ENCODE measurements around the gene NCK2. TPM values are rescaled to one million over a fixed set of nuclear protein-coding genes. Genes with fewer than 3 reads are reported as not detected.

Gene NCK2
- total and polyA plus RNA-seq, 9 donors, result 43.1 to 89.3 (median 78.8) TPM

DNA sequence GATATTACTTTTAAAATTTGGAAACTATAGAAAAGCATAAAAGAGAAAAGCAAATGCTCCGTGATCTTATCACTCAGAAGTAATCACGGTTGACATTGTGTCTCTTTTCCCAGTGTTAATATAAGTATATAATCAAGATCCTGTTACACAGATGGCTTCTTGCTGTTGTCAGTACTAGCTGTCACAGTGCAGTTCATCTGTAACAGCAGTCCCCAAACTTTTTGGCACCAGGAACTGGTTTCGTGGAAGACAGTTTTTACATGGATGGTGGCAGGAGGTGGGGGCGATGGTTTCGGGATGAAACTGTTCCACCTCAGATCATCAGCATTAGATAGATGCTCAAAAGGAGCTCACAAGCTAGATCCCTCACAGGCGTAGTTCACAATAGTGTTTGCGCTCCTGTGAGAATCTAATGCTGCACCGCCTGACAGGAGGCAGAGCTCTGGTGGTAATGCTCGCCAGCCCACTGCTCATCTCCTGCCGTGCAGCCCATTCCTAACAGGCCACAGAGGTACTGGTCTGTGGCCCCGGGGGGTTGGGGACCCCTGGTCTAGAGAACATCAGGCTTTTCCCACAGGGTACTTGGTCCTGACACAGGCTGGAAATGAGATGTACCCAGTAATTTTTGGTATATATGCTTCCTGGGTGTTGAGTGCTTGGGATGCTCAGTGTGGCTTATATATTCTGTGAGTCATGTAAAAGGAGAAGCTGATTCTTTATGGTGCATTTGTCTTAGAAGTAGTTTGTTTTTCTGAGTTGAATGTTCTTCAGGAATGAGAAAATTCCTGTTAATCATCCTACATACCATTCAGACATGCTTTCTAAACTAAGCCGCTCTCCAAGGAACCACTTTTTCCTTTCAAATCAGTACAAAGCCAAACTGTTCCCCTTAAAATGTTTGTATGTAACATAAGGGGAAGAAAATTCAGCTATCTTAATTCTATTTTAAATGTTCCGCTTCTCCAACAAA is 121.8 kb downstream of the NCK2 start:
- Histone ChIP-seq H3K4me3 (ENCODE audit: low read length) (no peak overlapping the region), H3K27me3 (ENCODE audit: control insufficient read depth, insufficient read depth, low read length) (no peaks in the 10 kb centered on the region), H3K36me3 (ENCODE audit: control insufficient read depth, insufficient read depth, low read length) (peaks cover 9% of the 10 kb centered on the region), H3K9me3 (replicated peaks; ENCODE audit: control insufficient read depth, low read depth, low read length) (no peaks in the 10 kb centered on the region), H3K27ac (ENCODE audit: low read length) (no peak overlapping the region), H3K4me1 (ENCODE audit: control insufficient read depth, insufficient read depth, low read length) (peaks cover 40% of the 10 kb centered on the region)
- no peak for DNase-seq
- 80% methylated on average over 6 of the region's 13 CpGs for WGBS (ENCODE audit: insufficient coverage)

DNA sequence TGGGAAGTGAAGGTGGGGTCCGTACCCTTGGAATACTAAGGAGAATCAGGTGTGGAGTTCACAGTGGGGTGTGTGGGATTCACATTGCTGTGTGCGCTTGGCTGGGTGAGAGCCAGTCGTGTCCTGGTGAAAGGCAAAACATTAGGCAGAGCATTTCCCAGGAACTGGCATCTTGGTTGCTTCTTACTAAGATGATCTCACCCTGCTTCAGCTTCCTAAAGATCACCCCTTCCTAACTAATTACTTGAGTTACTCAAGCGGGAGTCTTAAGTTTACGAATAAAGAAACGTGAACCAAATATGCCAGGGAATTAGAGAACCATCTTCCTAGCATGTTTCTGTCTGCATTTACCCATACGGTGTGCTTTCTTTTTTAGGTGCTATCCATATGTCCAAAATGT is 122.9 kb downstream of the NCK2 start:
- Histone ChIP-seq H3K9me3 (replicated peaks; ENCODE audit: control insufficient read depth, low read depth, low read length) (no peaks in the 10 kb centered on the region), H3K4me3 (ENCODE audit: low read length) (no peak overlapping the region), H3K27me3 (ENCODE audit: control insufficient read depth, insufficient read depth, low read length) (no peaks in the 10 kb centered on the region), H3K4me1 (ENCODE audit: control insufficient read depth, insufficient read depth, low read length) (peaks cover 40% of the 10 kb centered on the region), H3K36me3 (ENCODE audit: control insufficient read depth, insufficient read depth, low read length) (peaks cover 14% of the 10 kb centered on the region), H3K27ac (ENCODE audit: low read length) (no peak overlapping the region)
- 85% methylated on average over 4 of the region's 7 CpGs for WGBS (ENCODE audit: insufficient coverage)
- no peak for DNase-seq

DNA sequence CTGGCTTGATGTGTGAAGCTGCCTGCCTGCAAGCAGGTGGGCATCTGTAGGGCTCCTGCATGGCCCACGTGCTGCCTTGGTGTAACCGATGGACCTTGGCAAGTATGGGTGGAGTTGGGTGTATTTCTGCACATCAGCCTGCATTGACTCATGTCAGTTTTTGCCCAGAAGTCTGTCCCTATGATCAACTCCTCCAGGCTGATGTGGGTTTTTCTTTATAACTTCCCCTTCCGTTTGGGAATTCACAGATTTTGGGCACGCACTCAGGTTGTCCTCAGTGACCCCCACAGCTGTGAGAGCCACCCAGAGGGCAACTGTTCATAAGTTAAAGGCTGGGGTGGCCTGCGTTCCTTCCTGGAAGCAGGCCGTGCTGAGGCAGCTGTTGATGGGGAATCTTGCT is 123.3 kb downstream of the NCK2 start:
- Histone ChIP-seq H3K27ac (ENCODE audit: low read length) (peak overlapping the region; percentile 60), H3K36me3 (ENCODE audit: control insufficient read depth, insufficient read depth, low read length) (peaks cover 14% of the 10 kb centered on the region), H3K9me3 (replicated peaks; ENCODE audit: control insufficient read depth, low read depth, low read length) (no peaks in the 10 kb centered on the region), H3K27me3 (ENCODE audit: control insufficient read depth, insufficient read depth, low read length) (no peaks in the 10 kb centered on the region), H3K4me1 (ENCODE audit: control insufficient read depth, insufficient read depth, low read length) (peaks cover 39% of the 10 kb centered on the region), H3K4me3 (ENCODE audit: low read length) (no peak overlapping the region)
- WGBS (ENCODE audit: insufficient coverage), result 51% methylated on average over 5 of the region's 6 CpGs
- DNase-seq, result peak; percentile 68

- no peak overlapping the region for H3K27ac ChIP-seq (ENCODE audit: low read length)
- H3K36me3 ChIP-seq (ENCODE audit: control insufficient read depth, insufficient read depth, low read length), result peaks cover 14% of the 10 kb centered on the region
Observed at GRCh38 chr2:105869341-105869740, 124.6 kb downstream of the NCK2 start.

DNA sequence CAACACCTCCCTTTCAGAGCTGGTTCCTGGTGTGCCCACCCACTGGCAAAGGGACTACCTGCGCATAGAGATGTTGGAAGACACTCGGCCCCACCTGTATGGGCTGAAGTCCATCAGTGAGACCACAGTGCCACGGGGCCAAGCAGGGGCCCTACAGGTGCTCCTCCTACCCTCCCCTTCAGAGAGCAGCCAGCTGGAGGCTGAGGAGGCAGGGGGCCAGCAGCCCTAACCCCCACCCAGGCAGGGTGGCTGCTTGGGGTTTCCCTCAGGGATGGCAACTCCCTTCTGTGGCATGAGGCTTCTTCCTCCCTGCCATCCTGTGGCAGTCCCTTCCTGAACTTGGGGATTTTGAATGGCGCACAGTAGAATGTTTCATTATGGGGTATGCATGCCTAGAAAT is 125.3 kb downstream of the NCK2 start:
- Histone ChIP-seq H3K27me3 (ENCODE audit: control insufficient read depth, insufficient read depth, low read length) (no peaks in the 10 kb centered on the region), H3K27ac (ENCODE audit: low read length) (no peak overlapping the region), H3K4me1 (ENCODE audit: control insufficient read depth, insufficient read depth, low read length) (peaks cover 44% of the 10 kb centered on the region), H3K9me3 (replicated peaks; ENCODE audit: control insufficient read depth, low read depth, low read length) (no peaks in the 10 kb centered on the region), H3K36me3 (ENCODE audit: control insufficient read depth, insufficient read depth, low read length) (peaks cover 14% of the 10 kb centered on the region), H3K4me3 (ENCODE audit: low read length) (no peak overlapping the region)
- DNase-seq, result no peak
- WGBS (ENCODE audit: insufficient coverage), result 78% methylated on average over 2 of the region's 4 CpGs

More at GRCh38 chr2:105869341-105869740, 124.6 kb downstream of the NCK2 start:
- no peak overlapping the region for H3K4me3 ChIP-seq (ENCODE audit: low read length)
- 88% methylated on average over 10 of the region's 13 CpGs for WGBS (ENCODE audit: insufficient coverage)
- DNase-seq, result no peak
- H3K4me1 ChIP-seq (ENCODE audit: control insufficient read depth, insufficient read depth, low read length), result peaks cover 42% of the 10 kb centered on the region
- H3K27me3 ChIP-seq (ENCODE audit: control insufficient read depth, insufficient read depth, low read length), result no peaks in the 10 kb centered on the region
- H3K9me3 ChIP-seq (replicated peaks; ENCODE audit: control insufficient read depth, low read depth, low read length), result no peaks in the 10 kb centered on the region

DNA sequence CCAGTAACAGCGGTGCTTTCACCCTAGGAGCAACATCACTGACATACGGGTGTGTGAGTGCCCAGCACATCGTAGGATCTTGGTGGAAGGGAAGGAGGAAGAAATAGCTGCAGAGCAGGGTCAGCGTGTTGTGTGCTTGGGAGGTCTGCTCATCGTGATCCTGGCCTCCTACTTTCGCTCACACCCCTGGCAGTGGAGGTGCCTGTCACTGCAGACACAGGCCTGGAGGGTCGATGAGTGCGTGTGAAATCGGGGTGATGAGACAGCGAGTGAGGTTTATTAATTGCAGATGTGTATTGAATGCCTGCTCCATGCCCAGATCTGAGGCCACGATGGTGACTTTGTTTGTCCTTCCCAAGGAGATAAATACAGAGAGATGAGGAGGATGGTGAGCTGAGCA is 126.1 kb downstream of the NCK2 start:
- WGBS (ENCODE audit: insufficient coverage), result 69% methylated on average over 10 of the region's 11 CpGs
- H3K4me1 ChIP-seq (ENCODE audit: control insufficient read depth, insufficient read depth, low read length), result peaks cover 48% of the 10 kb centered on the region

GRCh38 chr2:105872142-105872728 is 127.5 kb downstream of the NCK2 start:
- Histone ChIP-seq H3K27me3 (ENCODE audit: control insufficient read depth, insufficient read depth, low read length) (no peaks in the 10 kb centered on the region), H3K4me3 (ENCODE audit: low read length) (no peak overlapping the region), H3K9me3 (replicated peaks; ENCODE audit: control insufficient read depth, low read depth, low read length) (no peaks in the 10 kb centered on the region), H3K4me1 (ENCODE audit: control insufficient read depth, insufficient read depth, low read length) (peaks cover 40% of the 10 kb centered on the region), H3K36me3 (ENCODE audit: control insufficient read depth, insufficient read depth, low read length) (peaks cover 17% of the 10 kb centered on the region), H3K27ac (ENCODE audit: low read length) (no peak overlapping the region)
- no peak for DNase-seq
- WGBS (ENCODE audit: insufficient coverage), result 87% methylated on average over 6 of the region's 14 CpGs

More for the DNA sequence above, 126.1 kb downstream of the NCK2 start:
- Histone ChIP-seq H3K27ac (ENCODE audit: low read length) (no peak overlapping the region), H3K9me3 (replicated peaks; ENCODE audit: control insufficient read depth, low read depth, low read length) (no peaks in the 10 kb centered on the region), H3K27me3 (ENCODE audit: control insufficient read depth, insufficient read depth, low read length) (no peaks in the 10 kb centered on the region), H3K4me3 (ENCODE audit: low read length) (no peak overlapping the region), H3K36me3 (ENCODE audit: control insufficient read depth, insufficient read depth, low read length) (peaks cover 16% of the 10 kb centered on the region)
- DNase-seq, result no peak

DNA sequence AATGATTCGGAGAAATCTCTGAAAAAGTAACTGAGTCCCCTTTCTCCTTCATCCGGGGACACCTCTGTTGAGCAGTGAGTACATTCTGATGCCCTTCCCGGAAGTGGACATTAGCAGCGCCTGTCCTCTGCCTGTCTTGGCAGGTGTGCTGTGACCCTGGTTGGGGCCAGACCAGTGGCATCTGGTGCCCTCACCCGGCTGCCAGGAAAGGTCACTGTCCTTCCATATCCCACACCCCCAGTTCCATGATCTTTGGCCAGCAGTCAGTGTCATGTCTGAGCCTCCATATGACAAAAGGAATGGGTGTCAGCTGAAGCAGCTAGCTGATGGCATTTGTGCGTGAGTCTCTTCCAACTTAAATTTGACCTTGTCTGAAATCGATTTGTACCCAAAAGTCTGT is 128.1 kb downstream of the NCK2 start:
- DNase-seq, result no peak
- H3K36me3 ChIP-seq (ENCODE audit: control insufficient read depth, insufficient read depth, low read length), result peaks cover 18% of the 10 kb centered on the region
- no peaks in the 10 kb centered on the region for H3K9me3 ChIP-seq (replicated peaks; ENCODE audit: control insufficient read depth, low read depth, low read length)
- no peak overlapping the region for H3K4me3 ChIP-seq (ENCODE audit: low read length)
- H3K27me3 ChIP-seq (ENCODE audit: control insufficient read depth, insufficient read depth, low read length), result no peaks in the 10 kb centered on the region
- H3K27ac ChIP-seq (ENCODE audit: low read length), result no peak overlapping the region
- H3K4me1 ChIP-seq (ENCODE audit: control insufficient read depth, insufficient read depth, low read length), result peaks cover 35% of the 10 kb centered on the region
- 90% methylated on average over 5 of the region's 7 CpGs for WGBS (ENCODE audit: insufficient coverage)

- H3K27ac ChIP-seq (ENCODE audit: low read length), result no peak overlapping the region
- no peak overlapping the region for H3K4me3 ChIP-seq (ENCODE audit: low read length)
- WGBS (ENCODE audit: insufficient coverage), result 85% methylated on average over 3 of the region's 5 CpGs
- H3K27me3 ChIP-seq (ENCODE audit: control insufficient read depth, insufficient read depth, low read length), result no peaks in the 10 kb centered on the region
- H3K4me1 ChIP-seq (ENCODE audit: control insufficient read depth, insufficient read depth, low read length), result peaks cover 31% of the 10 kb centered on the region
- H3K36me3 ChIP-seq (ENCODE audit: control insufficient read depth, insufficient read depth, low read length), result peaks cover 18% of the 10 kb centered on the region
- H3K9me3 ChIP-seq (replicated peaks; ENCODE audit: control insufficient read depth, low read depth, low read length), result no peaks in the 10 kb centered on the region
- no peak for DNase-seq
Observed at GRCh38 chr2:105873281-105873680, 128.6 kb downstream of the NCK2 start.

- Histone ChIP-seq H3K9me3 (replicated peaks; ENCODE audit: control insufficient read depth, low read depth, low read length) (no peaks in the 10 kb centered on the region), H3K27ac (ENCODE audit: low read length) (no peak overlapping the region)
Observed at GRCh38 chr2:105873721-105874120, 129.0 kb downstream of the NCK2 start.

More at GRCh38 chr2:105873721-105874120, 129.0 kb downstream of the NCK2 start:
- 70% methylated on average over 2 of the region's 8 CpGs for WGBS (ENCODE audit: insufficient coverage)
- Histone ChIP-seq H3K4me3 (ENCODE audit: low read length) (no peak overlapping the region), H3K4me1 (ENCODE audit: control insufficient read depth, insufficient read depth, low read length) (peaks cover 26% of the 10 kb centered on the region), H3K27me3 (ENCODE audit: control insufficient read depth, insufficient read depth, low read length) (no peaks in the 10 kb centered on the region), H3K36me3 (ENCODE audit: control insufficient read depth, insufficient read depth, low read length) (peaks cover 18% of the 10 kb centered on the region)
- no peak for DNase-seq

All from muscle of leg (tissue), 11 donors.